H1 (cell line): ENCODE measurements around the gene ASTN2. TPM values are rescaled to one million over a fixed set of nuclear protein-coding genes. Genes with fewer than 3 reads are reported as not detected.

Experiments
- CTCF ChIA-PET: fragments of 300-600 bp; sonication (Branson Sonifier 250); formaldehyde crosslinking; loops from one replicate; lab custom pipeline; 2021; ENCODE audit not compliant: partially characterized antibody; lab: Charles Lee
- POLR2A ChIA-PET: fragments of 300-600 bp; sonication (Branson Sonifier 250); formaldehyde crosslinking; loops from one replicate; lab custom pipeline; 2021; ENCODE audit warnings: inconsistent platforms; ENCODE audit not compliant: partially characterized antibody; lab: Charles Lee
- DNase-seq, 2 experiments: peaks; one replicate each; pipeline versions ENCODE4 v3.0.0 to v3.0.0-alpha.2; 2010 to 2022; ENCODE audit warnings: low spot score in 2 of 2, low read depth in 1 of 2, mixed read lengths in 1 of 2
- FAIRE-seq: peaks from 2 replicates; lab custom pipeline; 2011; peaks lifted over from hg19 to GRCh38; lab: Jason Lieb, UNC
- H2AFZ ChIP-seq: 2 replicates; pipeline ENCODE4 v1.8.1; 2012; ENCODE audit warnings: low read length, inconsistent platforms
- H2AK5ac ChIP-seq: 2 replicates; pipeline ENCODE4 v1.6.1; 2013; ENCODE audit warnings: low read depth, low read length
- H2BK120ac ChIP-seq: replicated peaks from 2 replicates; pipeline ENCODE3; 2013; ENCODE audit warnings: low read depth, low read length, inconsistent platforms
- H2BK12ac ChIP-seq: 2 replicates; pipeline ENCODE4 v1.6.1; 2013; ENCODE audit warnings: low read depth, low read length
- H2BK15ac ChIP-seq: 2 replicates; pipeline ENCODE4 v1.6.1; 2013; ENCODE audit warnings: low read length
- H2BK20ac ChIP-seq: 2 replicates; pipeline ENCODE4 v1.6.1; 2013; ENCODE audit warnings: low read length
- H2BK5ac ChIP-seq: 2 replicates; pipeline ENCODE4 v1.6.1; 2013; ENCODE audit warnings: low read depth, low read length
- H3K14ac ChIP-seq: 2 replicates; pipeline ENCODE4 v1.6.1; 2013; ENCODE audit warnings: inconsistent platforms; ENCODE audit not compliant: insufficient read length
- H3K18ac ChIP-seq: 2 replicates; pipeline ENCODE4 v1.6.1; 2013; ENCODE audit warnings: low read length; ENCODE audit errors: extremely low read depth
- H3K23ac ChIP-seq: 2 replicates; pipeline ENCODE4 v1.6.1; 2013; ENCODE audit warnings: inconsistent platforms; ENCODE audit not compliant: insufficient read length
- H3K23me2 ChIP-seq: 2 replicates; pipeline ENCODE4 v1.6.1; 2013; ENCODE audit warnings: low read depth, low read length
- H3K27ac ChIP-seq: 2 replicates; pipeline ENCODE4 v1.6.1; 2011; ENCODE audit warnings: low read depth, low read length, inconsistent platforms
- H3K27me3 ChIP-seq, 4 experiments: replicated peaks in 1 of 4; 1 replicate in 1 of 4; 2 replicates in 3 of 4; pipeline versions ENCODE4 v1.6.1 to v1.8.1; 2011 to 2013; ENCODE audit warnings: low read length in 3 of 4, mild to moderate bottlenecking in 3 of 4, inconsistent platforms in 2 of 4, mixed read lengths in 2 of 4, moderate library complexity in 1 of 4; ENCODE audit not compliant: control insufficient read depth in 3 of 4, insufficient read depth in 3 of 4; ENCODE audit errors: extremely low read depth in 1 of 4
- H3K36me3 ChIP-seq, 4 experiments: 2 replicates each; pipeline versions ENCODE4 v1.6.1 to v1.8.1; 2011 to 2013; ENCODE audit warnings: mild to moderate bottlenecking in 4 of 4, low read length in 3 of 4, moderate library complexity in 2 of 4, control low read depth in 1 of 4, inconsistent platforms in 1 of 4; ENCODE audit not compliant: insufficient read depth in 4 of 4, control insufficient read depth in 2 of 4
- H3K4ac ChIP-seq: replicated peaks from 2 replicates; pipeline ENCODE3; 2013; ENCODE audit warnings: low read length, low read depth, mixed read lengths, inconsistent platforms; ENCODE audit not compliant: insufficient read length
- H3K4me1 ChIP-seq, 4 experiments: replicated peaks in 1 of 4; 1 replicate in 1 of 4; 2 replicates in 3 of 4; pipeline versions ENCODE4 v1.6.1 to v1.8.1; 2011 to 2013; ENCODE audit warnings: low read length in 3 of 4, inconsistent platforms in 2 of 4, mixed read lengths in 1 of 4; ENCODE audit not compliant: insufficient read depth in 4 of 4, control insufficient read depth in 3 of 4
- H3K4me2 ChIP-seq, 2 experiments: 2 replicates each; pipeline versions ENCODE4 v1.6.1 to v1.8.1; 2011 to 2013; ENCODE audit warnings: low read depth in 2 of 2, low read length in 2 of 2, control low read depth in 1 of 2, inconsistent platforms in 1 of 2, mild to moderate bottlenecking in 1 of 2; ENCODE audit not compliant: insufficient read depth in 1 of 2
- H3K4me3 ChIP-seq, 4 experiments: fragments of 200-600, 300-600 bp in 1 of 4; sonication (generic), shearing (Covaris generic), sonication (Bioruptor Twin) in 1 of 4; 2 replicates each; pipeline versions ENCODE4 v1.5.1 to v1.8.1; 2011 to 2016; ENCODE audit warnings: low read length in 4 of 4, low read depth in 3 of 4, control low read depth in 2 of 4, inconsistent platforms in 2 of 4, mild to moderate bottlenecking in 2 of 4, mixed read lengths in 1 of 4, moderate library complexity in 1 of 4; ENCODE audit not compliant: insufficient read depth in 2 of 4; ENCODE audit errors: extremely low read depth in 1 of 4
- H3K56ac ChIP-seq: replicated peaks from 2 replicates; pipeline ENCODE3; 2013; ENCODE audit warnings: low read depth, mild to moderate bottlenecking, mixed read lengths, low read length, inconsistent platforms; ENCODE audit not compliant: insufficient read length
- H3K79me1 ChIP-seq: 2 replicates; pipeline ENCODE4 v1.6.1; 2013; ENCODE audit warnings: low read depth, low read length, control low read depth
- H3K79me2 ChIP-seq, 2 experiments: 2 replicates each; pipeline versions ENCODE4 v1.6.1 to v1.8.1; 2012 to 2013; ENCODE audit warnings: low read length in 2 of 2, mild to moderate bottlenecking in 2 of 2, inconsistent platforms in 1 of 2; ENCODE audit not compliant: insufficient read depth in 2 of 2, control insufficient read depth in 1 of 2
- H3K9ac ChIP-seq, 4 experiments: replicated peaks in 1 of 4; 1 replicate in 1 of 4; 2 replicates in 3 of 4; pipeline versions ENCODE4 v1.6.1 to v1.8.1; 2011 to 2013; ENCODE audit warnings: low read depth in 3 of 4, low read length in 3 of 4, control low read depth in 2 of 4, mild to moderate bottlenecking in 2 of 4, moderate library complexity in 2 of 4, inconsistent platforms in 1 of 4; ENCODE audit errors: extremely low read depth in 1 of 4
- H3K9me3 ChIP-seq, 2 experiments: 2 replicates each; pipeline versions ENCODE4 v1.6.1 to v1.8.1; 2012 to 2013; ENCODE audit warnings: mild to moderate bottlenecking in 2 of 2, moderate library complexity in 2 of 2, control low read depth in 1 of 2, inconsistent platforms in 1 of 2, low read depth in 1 of 2, low read length in 1 of 2, mixed read lengths in 1 of 2; ENCODE audit not compliant: insufficient read depth in 2 of 2
- H4K20me1 ChIP-seq, 2 experiments: replicated peaks in 1 of 2; 2 replicates each; pipeline versions ENCODE3 to v1.8.1; 2011 to 2013; ENCODE audit warnings: inconsistent platforms in 2 of 2, low read length in 2 of 2, mild to moderate bottlenecking in 1 of 2; ENCODE audit not compliant: insufficient read depth in 2 of 2, control insufficient read depth in 1 of 2
- H4K5ac ChIP-seq: 2 replicates; pipeline ENCODE4 v1.6.1; 2013; ENCODE audit warnings: low read length, low read depth, mixed read lengths, inconsistent platforms; ENCODE audit not compliant: insufficient read length
- H4K8ac ChIP-seq: 2 replicates; pipeline ENCODE4 v1.8.0; 2013; ENCODE audit warnings: mild to moderate bottlenecking, moderate library complexity, low read length, inconsistent platforms; ENCODE audit not compliant: insufficient read depth; ENCODE audit errors: extremely low read depth
- H4K91ac ChIP-seq: replicated peaks from 2 replicates; pipeline ENCODE3; 2013; ENCODE audit warnings: low read length, mixed read lengths, inconsistent platforms; ENCODE audit not compliant: insufficient read length
- CBX8 ChIP-seq: fragments of 300-800, 300-1000 bp; sonication (generic); IDR thresholded peaks from 2 replicates; pipeline ENCODE4 v1.7.1; 2016; ENCODE audit warnings: low read depth, low read length, borderline replicate concordance
- GABPA ChIP-seq: IDR thresholded peaks from 2 replicates; pipeline ENCODE4 v1.6.1; 2011; ENCODE audit warnings: mild to moderate bottlenecking, low read length, moderate library complexity, borderline replicate concordance; ENCODE audit not compliant: insufficient read depth
- PHF8 ChIP-seq: fragments of 200-600 bp; sonication (generic); conservative IDR thresholded peaks from 2 replicates; pipeline ENCODE4 v1.7.1; 2012; ENCODE audit warnings: low read depth, mild to moderate bottlenecking, inconsistent platforms, low read length, moderate library complexity
- POLR2A ChIP-seq, 2 experiments: IDR thresholded peaks; 1 replicate in 1 of 2; 2 replicates in 1 of 2; pipeline ENCODE4 v1.6.1; 2011; ENCODE audit warnings: low read depth in 2 of 2, low read length in 2 of 2, mild to moderate bottlenecking in 2 of 2; ENCODE audit errors: control extremely low read depth in 1 of 2
- RNF2 ChIP-seq: fragments of 200-900, 300-1000 bp; sonication (generic); IDR thresholded peaks from 2 replicates; pipeline ENCODE4 v1.7.1; 2016; ENCODE audit warnings: borderline replicate concordance, low read depth, mild to moderate bottlenecking, antibody characterized with exemption, low read length; ENCODE audit not compliant: poor library complexity, severe bottlenecking; ENCODE audit errors: missing control alignments
- SUZ12 ChIP-seq: fragments of 200-600 bp; sonication (generic); IDR thresholded peaks from 2 replicates; pipeline ENCODE4 v1.6.1; 2012; ENCODE audit warnings: mild to moderate bottlenecking, inconsistent platforms, low read length, moderate library complexity, mixed read lengths
- TBP ChIP-seq: IDR thresholded peaks from 2 replicates; pipeline ENCODE4 v1.6.1; 2011; ENCODE audit warnings: low read depth, low read length, improper control_type of control experiment
- TEAD4 ChIP-seq: IDR thresholded peaks from 2 replicates; pipeline ENCODE4 v1.6.1; 2012; ENCODE audit warnings: low read depth, low read length, inconsistent platforms, mixed read lengths
- WGBS, 2 experiments: shearing (Covaris generic) in 1 of 2; methylation state at CpG; one replicate each; pipeline versions ENCODE4 v1.1.6 to v1.1.7; 2013 to 2015; ENCODE audit warnings: low lambda C conversion rate in 2 of 2, mixed read lengths in 2 of 2, inconsistent platforms in 1 of 2, low coverage in 1 of 2, missing lambda C conversion rate in 1 of 2; ENCODE audit not compliant: insufficient replicate concordance in 2 of 2, insufficient coverage in 1 of 2, insufficient read length in 1 of 2; ENCODE audit errors: extremely low coverage in 1 of 2, missing lambda C conversion rate in 1 of 2; 5-methylcytosine and 5-hydroxymethylcytosine counted together
- polyA plus RNA-seq, 7 experiments: library from polyadenylated mRNA; depleted of rRNA in 3 of 7; stranded (reverse) in 5 of 7; unstranded in 2 of 7; fragments of >200 nt in 5 of 7; fragments of 200-250 nt in 2 of 7; gene quantifications; 1 replicate in 5 of 7; 2 replicates in 1 of 7; 4 replicates in 1 of 7; pipeline versions ENCODE4 v1.2.1 to v1.2.3, GENCODE V29; 2011 to 2013; ENCODE audit warnings: missing spikeins in 2 of 7, mixed read lengths in 2 of 7
- total RNA-seq: library from RNA; stranded (reverse); fragmentation: NEBNext Ultra II Directional; extraction: Animal tissue kit (Norgen Biotek cat#: 25700); gene quantifications from 2 replicates; pipeline ENCODE4 v1.2.1, GENCODE V29; 2021
- TF ChIP-seq, protein P1 (sequence below): IDR thresholded peaks from 2 replicates; pipeline ENCODE4 v1.6.1; 2012; ENCODE audit warnings: low read length, inconsistent platforms
- TF ChIP-seq, protein P2 (sequence below): IDR thresholded peaks from 2 replicates; pipeline ENCODE4 v1.6.1; 2011; ENCODE audit warnings: low read depth, mild to moderate bottlenecking, low read length; ENCODE audit not compliant: insufficient read depth

ASTN2 gene
- total and polyA plus RNA-seq, 2 of the 8 experiments (the other 6 are each of a cell fraction or from before 2014, with no cell fraction given): 8.2 to 13.7 TPM

DNA sequence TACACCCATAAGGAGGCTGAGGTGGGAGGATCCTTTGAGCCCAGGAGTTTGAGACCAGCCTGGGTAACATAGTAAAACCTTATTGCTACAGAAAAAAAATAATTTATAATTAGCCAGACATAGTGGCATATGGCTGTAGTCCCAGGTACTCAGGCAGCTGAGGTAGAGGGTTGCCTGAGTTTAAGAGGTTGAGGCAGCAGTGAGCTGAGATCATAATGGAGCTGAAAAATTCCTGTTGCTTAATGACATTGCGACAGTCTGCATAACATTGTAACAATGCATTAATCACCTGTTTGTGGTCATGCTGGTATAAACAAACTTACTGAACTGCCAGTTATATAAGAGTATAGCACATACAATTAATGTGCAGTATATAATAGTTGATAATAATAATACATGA, 513.6 kb downstream of the ASTN2 start:
- Histone ChIP-seq H4K8ac (no peak overlapping the region), H3K4me3 (no peak overlapping the region), H3K4ac (no peak overlapping the region), H3K18ac (no peak overlapping the region), H2BK15ac (no peak overlapping the region), H4K91ac (no peak overlapping the region), H2BK20ac (no peak overlapping the region), H3K56ac (no peak overlapping the region), H3K4me1 (peaks cover 0 to 7% (median 1%) of the 10 kb centered on the region in 4 experiments; a peak in 2 of 7 replicates), H2BK12ac (0 out of 2 replicates have a peak overlapping the region, but pooled peaks have one; percentile 18), H3K4me2 (no peak overlapping the region)
- ChIA-PET CTCF (interaction anchor here (0.7 to 1.9 kb wide), 2 partner anchors 41 to 145 kb away, joined by 3 to 6 read pairs; no protein-coding TSS in a partner anchor), POLR2A (no interaction called here)
- no peak for FAIRE-seq
- TF ChIP-seq PHF8 (no peak), SUZ12 (no peak), POLR2A (IDR thresholded peaks at IDR 0.05; ENCODE audit: control extremely low read depth in 1 of 2, low read depth in 2 of 2, low read length in 2 of 2) (no peak), CBX8 (no peak), RNF2 (no peak), TBP (no peak), TEAD4 (no peak), GABPA (no peak)
- TF ChIP-seq, protein P1, sequence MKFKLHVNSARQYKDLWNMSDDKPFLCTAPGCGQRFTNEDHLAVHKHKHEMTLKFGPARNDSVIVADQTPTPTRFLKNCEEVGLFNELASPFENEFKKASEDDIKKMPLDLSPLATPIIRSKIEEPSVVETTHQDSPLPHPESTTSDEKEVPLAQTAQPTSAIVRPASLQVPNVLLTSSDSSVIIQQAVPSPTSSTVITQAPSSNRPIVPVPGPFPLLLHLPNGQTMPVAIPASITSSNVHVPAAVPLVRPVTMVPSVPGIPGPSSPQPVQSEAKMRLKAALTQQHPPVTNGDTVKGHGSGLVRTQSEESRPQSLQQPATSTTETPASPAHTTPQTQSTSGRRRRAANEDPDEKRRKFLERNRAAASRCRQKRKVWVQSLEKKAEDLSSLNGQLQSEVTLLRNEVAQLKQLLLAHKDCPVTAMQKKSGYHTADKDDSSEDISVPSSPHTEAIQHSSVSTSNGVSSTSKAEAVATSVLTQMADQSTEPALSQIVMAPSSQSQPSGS: no peak
- TF ChIP-seq, protein P2, sequence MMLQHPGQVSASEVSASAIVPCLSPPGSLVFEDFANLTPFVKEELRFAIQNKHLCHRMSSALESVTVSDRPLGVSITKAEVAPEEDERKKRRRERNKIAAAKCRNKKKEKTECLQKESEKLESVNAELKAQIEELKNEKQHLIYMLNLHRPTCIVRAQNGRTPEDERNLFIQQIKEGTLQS: no peak
- TF ChIP-seq, all 59 proteins: peak for 0
- H3K14ac ChIP-seq: no peak overlapping the region
- H4K20me1 ChIP-seq: no peaks in the 10 kb centered on the region
- H3K23me2 ChIP-seq: no peaks in the 10 kb centered on the region
- no peak overlapping the region for H3K9ac ChIP-seq
- H3K27ac ChIP-seq: no peak overlapping the region
- H2BK5ac ChIP-seq: no peak overlapping the region
- no peak overlapping the region for H3K23ac ChIP-seq
- no peak overlapping the region for H2BK120ac ChIP-seq
- H4K5ac ChIP-seq: no peak overlapping the region
- peaks cover 0 to 3% of the 10 kb centered on the region in 2 experiments; a peak in 1 of 4 replicates for H3K9me3 ChIP-seq
- DNase-seq: no peak
- no peaks in the 10 kb centered on the region for H3K27me3 ChIP-seq
- WGBS, 2 experiments: 32% methylated on average over 1 of the region's 1 CpG; no CpG with 5 or more reads in 1 of the 2 experiments
- H3K79me2 ChIP-seq: no peaks in the 10 kb centered on the region
- no peaks in the 10 kb centered on the region for H3K79me1 ChIP-seq
- no peaks in the 10 kb centered on the region for H3K36me3 ChIP-seq
- no peak overlapping the region for H2AFZ ChIP-seq
- no peak overlapping the region for H2AK5ac ChIP-seq
